Esophagus muscularis mucosa (tissue), 4 donors: ENCODE results near the gene MYRIP. TPM values are rescaled to one million over a fixed set of nuclear protein-coding genes. Genes with fewer than 3 reads are reported as not detected.

ENCODE experiments used
- DNase-seq: peaks from one replicate; pipeline ENCODE4 v3.0.0-alpha.2; 2017; ENCODE audit errors: extremely low spot score
- H3K27ac ChIP-seq, 4 donors: fragments of 200-600 bp; sonication (generic); replicated peaks in 1 of 4; 1 replicate in 3 of 4; 2 replicates in 1 of 4; pipeline ENCODE4 v1.5.1; 2016 to 2019; ENCODE audit warnings: mild to moderate bottlenecking in 1 of 4
- H3K27me3 ChIP-seq, 4 donors: fragments of 200-600 bp; sonication (generic); one replicate each; pipeline versions ENCODE4 v1.5.1 to v1.6.0; 2016 to 2019
- H3K36me3 ChIP-seq, 4 donors: fragments of 200-600 bp; sonication (generic); one replicate each; pipeline ENCODE4 v1.5.1; 2016 to 2019
- H3K4me1 ChIP-seq, 4 donors: fragments of 200-600 bp; sonication (generic); one replicate each; pipeline ENCODE4 v1.5.1; 2016 to 2019
- H3K4me3 ChIP-seq, 4 donors: fragments of 200-600 bp; sonication (generic); 1 replicate in 2 of 4; 2 replicates in 2 of 4; pipeline ENCODE4 v1.5.1; 2016 to 2019; ENCODE audit warnings: mild to moderate bottlenecking in 4 of 4, moderate library complexity in 1 of 4
- H3K9me3 ChIP-seq, 4 donors: fragments of 200-600 bp; sonication (generic); 1 replicate in 3 of 4; 2 replicates in 1 of 4; pipeline ENCODE4 v1.5.1; 2016 to 2019
- EP300 ChIP-seq: sonication (generic); formaldehyde crosslinking; IDR thresholded peaks from one replicate; pipeline ENCODE4 v1.6.1; 2017; ENCODE audit warnings: antibody characterized with exemption
- POLR2A ChIP-seq: fragments of 450-650 bp; IDR thresholded peaks from one replicate; pipeline ENCODE4 v1.6.1; 2017; ENCODE audit warnings: antibody characterized with exemption, moderate library complexity, mild to moderate bottlenecking, low read depth
- POLR2AphosphoS5 ChIP-seq, 2 donors: sonication (generic); formaldehyde crosslinking; IDR thresholded peaks; one replicate each; pipeline ENCODE4 v1.6.1; 2017; ENCODE audit warnings: antibody characterized with exemption in 2 of 2
- WGBS: methylation state at CpG from one replicate; pipeline ENCODE4 v1.1.5; 2018; 5-methylcytosine and 5-hydroxymethylcytosine counted together
- intact Hi-C: fragments of 100-400 bp; cut with DNase I; formaldehyde crosslinking; loops from one replicate; pipeline ENCODE4 v1.15.1; 2023
- total RNA-seq, 4 donors: library from RNA; depleted of rRNA; stranded (reverse); fragments of >200 nt; gene quantifications; one replicate each; pipeline versions ENCODE4 v1.1.0 to v1.2.1, GENCODE V29; 2016
- TF ChIP-seq, protein P1 (sequence below), 3 experiments: fragments of 200-600 bp in 2 of 3; fragments of 450-650 bp in 1 of 3; sonication (generic) in 2 of 3; IDR thresholded peaks; one replicate each; pipeline ENCODE4 v1.5.1; 2017 to 2019; ENCODE audit warnings: antibody characterized with exemption in 3 of 3, mild to moderate bottlenecking in 2 of 3, moderate library complexity in 1 of 3

MYRIP gene
- total RNA-seq, 4 donors from 2014 or later = 3.3 to 7.2 (median 5.8) TPM

DNA sequence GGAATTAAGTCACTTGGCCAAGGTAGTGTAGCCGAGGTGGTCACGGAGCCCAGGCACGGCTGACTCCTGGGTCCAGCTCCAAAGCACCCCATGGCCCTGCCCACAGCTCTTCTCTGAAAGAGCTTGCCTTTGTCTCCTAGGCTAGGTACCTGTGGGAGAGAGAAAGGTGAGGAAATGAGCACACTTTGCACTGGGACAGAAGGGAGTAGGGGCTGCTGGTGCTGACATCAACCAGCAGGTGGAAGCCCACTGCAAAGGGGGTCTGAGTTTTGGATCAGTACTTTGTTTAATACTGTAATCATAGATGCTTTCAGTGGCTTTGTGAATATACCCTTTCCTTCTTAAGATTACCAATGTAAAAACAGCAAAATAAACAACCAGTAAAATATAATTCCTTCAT, 371.8 kb downstream of the MYRIP start:
- intact Hi-C loops = no loop called here

DNA sequence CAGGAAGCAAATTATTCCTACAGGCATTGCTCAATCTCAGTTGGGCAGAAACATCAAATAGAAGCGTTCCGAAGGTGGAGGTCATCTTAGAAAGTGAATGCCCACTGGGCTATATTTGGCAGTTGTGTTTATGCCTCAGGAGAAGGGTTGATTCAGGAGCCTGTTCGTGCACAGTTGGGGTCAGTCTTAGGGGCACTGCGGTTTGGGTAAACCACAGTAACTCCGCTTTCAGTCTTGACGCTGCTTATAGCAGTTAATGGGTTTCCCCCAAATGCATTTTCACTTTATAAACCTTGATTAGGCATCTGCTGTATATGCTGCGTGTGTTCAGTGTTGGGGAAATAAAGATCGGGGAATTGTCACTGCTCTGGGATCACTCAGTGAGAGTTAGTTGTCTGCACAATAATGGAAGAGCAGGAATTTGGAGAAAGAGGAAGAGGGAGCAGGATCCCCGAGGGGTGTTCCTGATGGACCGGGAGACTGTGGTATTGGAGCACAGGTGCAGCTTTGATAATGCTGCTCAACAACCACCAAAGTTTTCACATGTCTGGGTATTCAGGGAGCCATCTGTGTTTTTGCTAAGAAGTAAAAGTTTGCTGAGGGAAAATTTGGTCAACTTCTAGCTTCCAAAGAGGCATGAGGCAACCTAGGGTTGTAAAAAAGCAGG, 375.8 kb downstream of the MYRIP start:
- H3K9me3 ChIP-seq = no peaks in the 10 kb centered on the region
- no peak overlapping the region for H3K4me3 ChIP-seq
- TF ChIP-seq POLR2AphosphoS5 (IDR thresholded peaks at IDR 0.05) (no peak), POLR2A (no peak), EP300 (no peak)
- TF ChIP-seq, protein P1, sequence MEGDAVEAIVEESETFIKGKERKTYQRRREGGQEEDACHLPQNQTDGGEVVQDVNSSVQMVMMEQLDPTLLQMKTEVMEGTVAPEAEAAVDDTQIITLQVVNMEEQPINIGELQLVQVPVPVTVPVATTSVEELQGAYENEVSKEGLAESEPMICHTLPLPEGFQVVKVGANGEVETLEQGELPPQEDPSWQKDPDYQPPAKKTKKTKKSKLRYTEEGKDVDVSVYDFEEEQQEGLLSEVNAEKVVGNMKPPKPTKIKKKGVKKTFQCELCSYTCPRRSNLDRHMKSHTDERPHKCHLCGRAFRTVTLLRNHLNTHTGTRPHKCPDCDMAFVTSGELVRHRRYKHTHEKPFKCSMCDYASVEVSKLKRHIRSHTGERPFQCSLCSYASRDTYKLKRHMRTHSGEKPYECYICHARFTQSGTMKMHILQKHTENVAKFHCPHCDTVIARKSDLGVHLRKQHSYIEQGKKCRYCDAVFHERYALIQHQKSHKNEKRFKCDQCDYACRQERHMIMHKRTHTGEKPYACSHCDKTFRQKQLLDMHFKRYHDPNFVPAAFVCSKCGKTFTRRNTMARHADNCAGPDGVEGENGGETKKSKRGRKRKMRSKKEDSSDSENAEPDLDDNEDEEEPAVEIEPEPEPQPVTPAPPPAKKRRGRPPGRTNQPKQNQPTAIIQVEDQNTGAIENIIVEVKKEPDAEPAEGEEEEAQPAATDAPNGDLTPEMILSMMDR (IDR thresholded peaks at IDR 0.05) = no peak
- H3K36me3 ChIP-seq = peaks cover 0 to 8% (median 2%) of the 10 kb centered on the region in 4 donors
- H3K27me3 ChIP-seq = no peaks in the 10 kb centered on the region
- no peak overlapping the region for H3K27ac ChIP-seq
- intact Hi-C loops = no loop called here
- WGBS = 68% methylated on average over 10 of the region's 10 CpGs
- peaks cover 0 to 4% (median 0%) of the 10 kb centered on the region in 4 donors for H3K4me1 ChIP-seq
- no peak for DNase-seq

More for the DNA sequence above, 371.8 kb downstream of the MYRIP start:
- Histone ChIP-seq H3K27me3 (no peaks in the 10 kb centered on the region), H3K4me3 (no peak overlapping the region), H3K4me1 (peaks cover 0 to 4% (median 0%) of the 10 kb centered on the region in 4 donors), H3K9me3 (no peaks in the 10 kb centered on the region), H3K27ac (no peak overlapping the region), H3K36me3 (peaks cover 0 to 4% (median 2%) of the 10 kb centered on the region in 4 donors)
- TF ChIP-seq EP300 (no peak), POLR2AphosphoS5 (IDR thresholded peaks at IDR 0.05) (no peak), POLR2A (no peak)
- TF ChIP-seq, protein P1 (IDR thresholded peaks at IDR 0.05) = no peak
- 89% methylated on average over 3 of the region's 3 CpGs for WGBS
- no peak for DNase-seq

DNA sequence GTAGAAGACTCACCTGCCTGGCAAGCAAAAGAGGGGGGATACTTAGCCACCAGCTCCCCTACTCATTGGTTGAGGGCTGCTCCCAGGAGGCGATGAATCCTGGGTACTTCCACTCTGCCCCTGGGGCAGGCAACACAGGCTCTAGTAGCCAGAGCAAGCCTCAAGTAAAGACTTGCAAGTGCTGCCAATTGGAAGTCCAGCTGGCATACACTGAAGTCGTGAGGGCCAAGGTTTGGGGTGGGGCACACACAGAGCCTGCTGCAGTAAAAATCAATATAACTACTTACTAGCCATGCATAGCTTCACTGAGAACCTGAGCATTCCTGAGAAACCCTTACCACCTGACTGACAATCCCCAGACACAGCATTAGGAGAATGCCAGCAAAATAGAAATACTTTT, 377.1 kb downstream of the MYRIP start:
- no peak for DNase-seq
- TF ChIP-seq POLR2AphosphoS5 (IDR thresholded peaks at IDR 0.05) (no peak), POLR2A (no peak), EP300 (no peak)
- TF ChIP-seq, protein P1 (IDR thresholded peaks at IDR 0.05) = no peak
- Histone ChIP-seq H3K9me3 (no peaks in the 10 kb centered on the region), H3K27me3 (no peaks in the 10 kb centered on the region), H3K27ac (no peak overlapping the region), H3K36me3 (peaks cover 0 to 8% (median 2%) of the 10 kb centered on the region in 4 donors), H3K4me1 (peaks cover 0 to 4% (median 0%) of the 10 kb centered on the region in 4 donors), H3K4me3 (no peak overlapping the region)
- intact Hi-C loops = no loop called here
- 100% methylated on average over 2 of the region's 2 CpGs for whole genome bisulfite sequencing

DNA sequence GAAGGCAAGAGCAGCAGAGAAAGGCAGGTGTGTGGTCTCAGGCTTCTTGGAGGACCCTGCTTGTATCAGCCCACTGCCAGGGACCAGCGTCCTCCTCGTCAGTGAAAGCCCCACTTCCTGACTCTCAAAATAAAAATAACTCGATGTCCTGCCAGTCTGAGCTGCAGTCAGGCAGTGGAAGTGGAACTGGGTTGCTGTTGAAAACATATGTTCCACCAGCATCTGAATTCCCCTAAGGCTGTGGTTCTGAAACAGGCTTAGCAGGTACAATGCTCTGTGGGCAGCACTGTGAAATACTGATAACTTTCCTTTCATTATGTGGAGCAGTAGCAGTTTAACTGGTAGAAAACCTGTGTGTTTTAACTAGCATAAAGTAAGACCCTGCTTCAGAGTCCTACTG, 378.5 kb downstream of the MYRIP start:
- no peak for DNase-seq
- H3K27ac ChIP-seq = no peak overlapping the region
- no peaks in the 10 kb centered on the region for H3K27me3 ChIP-seq

More for the DNA sequence above, 378.5 kb downstream of the MYRIP start:
- H3K4me1 ChIP-seq = peaks cover 0 to 4% (median 0%) of the 10 kb centered on the region in 4 donors
- H3K9me3 ChIP-seq = no peaks in the 10 kb centered on the region
- WGBS = 81% methylated on average over 2 of the region's 3 CpGs
- TF ChIP-seq POLR2AphosphoS5 (IDR thresholded peaks at IDR 0.05) = no peak
- no peak for TF ChIP-seq EP300
- TF ChIP-seq, protein P1 (IDR thresholded peaks at IDR 0.05) = no peak
- no peak for TF ChIP-seq POLR2A
- no peak overlapping the region for H3K4me3 ChIP-seq
- intact Hi-C loops = no loop called here
- peaks cover 0 to 3% (median under 1%) of the 10 kb centered on the region in 4 donors for H3K36me3 ChIP-seq
